HEK293 (cell line): ENCODE measurements around the gene SLC25A25.

Experiments used
- CTCF ChIA-PET: fragments of 350-600 bp; formaldehyde crosslinking; extraction: SDS; loops from one replicate; lab custom pipeline; 2021; ENCODE audit warnings: antibody characterized with exemption; lab: Yijun Ruan, JAX
- POLR2A ChIA-PET: fragments of 300-600 bp; formaldehyde crosslinking; extraction: SDS; loops from one replicate; lab custom pipeline; 2020; ENCODE audit warnings: antibody characterized with exemption, inconsistent platforms; lab: Yijun Ruan, JAX
- H3K27ac ChIP-seq: fragments of 200-500 bp; sonication (Bioruptor generic); 2 replicates; pipeline ENCODE4 v1.5.1; 2014; ENCODE audit warnings: low read depth, low read length, control low read depth, inconsistent platforms; ENCODE audit errors: extremely low read depth
- H3K36me3 ChIP-seq, 2 experiments: fragments of 200-500 bp in 1 of 2; sonication (Bioruptor generic) in 1 of 2; 1 replicate in 1 of 2; 2 replicates in 1 of 2; pipeline ENCODE4 v1.5.1; 2014 to 2017; ENCODE audit warnings: inconsistent platforms in 2 of 2, low read length in 2 of 2; ENCODE audit not compliant: control insufficient read depth in 2 of 2, insufficient read depth in 1 of 2
- H3K4me1 ChIP-seq: fragments of 200-500 bp; sonication (Bioruptor generic); 2 replicates; pipeline ENCODE4 v1.5.1; 2014; ENCODE audit warnings: mild to moderate bottlenecking, low read length, inconsistent platforms; ENCODE audit not compliant: control insufficient read depth, insufficient read depth
- H3K4me3 ChIP-seq: 2 replicates; pipeline ENCODE4 v1.5.1; 2011; ENCODE audit warnings: low read depth, mild to moderate bottlenecking, control low read depth, low read length, moderate library complexity
- H3K9me3 ChIP-seq: fragments of 200-500 bp; sonication (Bioruptor generic); 2 replicates; pipeline ENCODE4 v1.5.1; 2014; ENCODE audit warnings: low read depth, low read length, inconsistent platforms; ENCODE audit not compliant: control insufficient read depth, insufficient read depth
- EGR2 ChIP-seq: fragments of 450-650 bp; formaldehyde crosslinking; IDR thresholded peaks from 2 replicates; pipeline ENCODE4 v1.5.1; 2016; ENCODE audit warnings: low read depth, missing biosample characterization, missing genetic modification characterization
- KLF10 ChIP-seq: fragments of 450-650 bp; IDR thresholded peaks from 2 replicates; pipeline ENCODE4 v1.5.1; 2018; ENCODE audit warnings: missing biosample characterization, mild to moderate bottlenecking, missing genetic modification characterization
- RBAK ChIP-seq: fragments of 450-650 bp; formaldehyde crosslinking; IDR thresholded peaks from 2 replicates; pipeline ENCODE4 v1.5.1; 2016; ENCODE audit warnings: missing biosample characterization, missing genetic modification characterization
- ZFP3 ChIP-seq: fragments of 450-650 bp; formaldehyde crosslinking; IDR thresholded peaks from 2 replicates; pipeline ENCODE4 v1.5.1; 2016; ENCODE audit warnings: low read depth, missing biosample characterization, missing genetic modification characterization
- ZNF132 ChIP-seq: fragments of 450-650 bp; formaldehyde crosslinking; IDR thresholded peaks from 2 replicates; pipeline ENCODE4 v1.5.1; 2017; ENCODE audit warnings: missing biosample characterization, missing genetic modification characterization, borderline replicate concordance
- ZNF155 ChIP-seq: fragments of 450-650 bp; formaldehyde crosslinking; IDR thresholded peaks from 2 replicates; pipeline ENCODE4 v1.5.1; 2016; ENCODE audit warnings: missing biosample characterization, missing genetic modification characterization
- ZNF169 ChIP-seq: fragments of 450-650 bp; formaldehyde crosslinking; IDR thresholded peaks from 2 replicates; pipeline ENCODE4 v1.5.1; 2016; ENCODE audit warnings: missing biosample characterization, missing genetic modification characterization
- ZNF354C ChIP-seq: fragments of 450-650 bp; formaldehyde crosslinking; IDR thresholded peaks from 2 replicates; pipeline ENCODE4 v1.5.1; 2016; ENCODE audit warnings: missing biosample characterization, missing genetic modification characterization, low read depth, borderline replicate concordance
- ZNF426 ChIP-seq: fragments of 450-650 bp; formaldehyde crosslinking; IDR thresholded peaks from 2 replicates; pipeline ENCODE4 v1.5.1; 2017; ENCODE audit warnings: missing biosample characterization, missing genetic modification characterization, mild to moderate bottlenecking, inconsistent platforms, moderate library complexity
- ZNF530 ChIP-seq: fragments of 450-650 bp; formaldehyde crosslinking; IDR thresholded peaks from 2 replicates; pipeline ENCODE4 v1.5.1; 2016; ENCODE audit warnings: low read depth, missing biosample characterization, missing genetic modification characterization
- ZNF654 ChIP-seq: fragments of 450-650 bp; formaldehyde crosslinking; IDR thresholded peaks from 2 replicates; pipeline ENCODE4 v1.5.1; 2016; ENCODE audit warnings: low read depth, missing biosample characterization, missing genetic modification characterization
- ZNF776 ChIP-seq: fragments of 450-650 bp; formaldehyde crosslinking; IDR thresholded peaks from 2 replicates; pipeline ENCODE4 v1.5.0; 2017; ENCODE audit warnings: missing biosample characterization, missing genetic modification characterization, borderline replicate concordance
- TF ChIP-seq, protein P1 (sequence below): fragments of 450-650 bp; formaldehyde crosslinking; IDR thresholded peaks from 2 replicates; pipeline ENCODE4 v1.5.1; 2016; ENCODE audit warnings: missing biosample characterization, missing genetic modification characterization, borderline replicate concordance
- TF ChIP-seq, protein P2 (sequence below): fragments of 450-650 bp; formaldehyde crosslinking; IDR thresholded peaks from 2 replicates; pipeline ENCODE4 v1.5.1; 2016; ENCODE audit warnings: missing biosample characterization, missing genetic modification characterization
- TF ChIP-seq, protein P3 (sequence below): fragments of 450-650 bp; formaldehyde crosslinking; optimal IDR thresholded peaks from 2 replicates; pipeline ENCODE3; 2016; ENCODE audit warnings: missing biosample characterization, mild to moderate bottlenecking, missing genetic modification characterization
- TF ChIP-seq, protein P4 (sequence below): fragments of 450-650 bp; formaldehyde crosslinking; IDR thresholded peaks from 2 replicates; pipeline ENCODE4 v1.5.0; 2017; ENCODE audit warnings: missing biosample characterization, missing genetic modification characterization, borderline replicate concordance
- TF ChIP-seq, protein P5 (sequence below): fragments of 450-650 bp; formaldehyde crosslinking; IDR thresholded peaks from 2 replicates; pipeline ENCODE4 v1.5.1; 2016; ENCODE audit warnings: missing biosample characterization, missing genetic modification characterization
- TF ChIP-seq, protein P6 (sequence below): fragments of 450-650 bp; formaldehyde crosslinking; IDR thresholded peaks from 2 replicates; pipeline ENCODE4 v1.5.1; 2016; ENCODE audit warnings: missing biosample characterization, missing genetic modification characterization

The SLC25A25 gene

DNA sequence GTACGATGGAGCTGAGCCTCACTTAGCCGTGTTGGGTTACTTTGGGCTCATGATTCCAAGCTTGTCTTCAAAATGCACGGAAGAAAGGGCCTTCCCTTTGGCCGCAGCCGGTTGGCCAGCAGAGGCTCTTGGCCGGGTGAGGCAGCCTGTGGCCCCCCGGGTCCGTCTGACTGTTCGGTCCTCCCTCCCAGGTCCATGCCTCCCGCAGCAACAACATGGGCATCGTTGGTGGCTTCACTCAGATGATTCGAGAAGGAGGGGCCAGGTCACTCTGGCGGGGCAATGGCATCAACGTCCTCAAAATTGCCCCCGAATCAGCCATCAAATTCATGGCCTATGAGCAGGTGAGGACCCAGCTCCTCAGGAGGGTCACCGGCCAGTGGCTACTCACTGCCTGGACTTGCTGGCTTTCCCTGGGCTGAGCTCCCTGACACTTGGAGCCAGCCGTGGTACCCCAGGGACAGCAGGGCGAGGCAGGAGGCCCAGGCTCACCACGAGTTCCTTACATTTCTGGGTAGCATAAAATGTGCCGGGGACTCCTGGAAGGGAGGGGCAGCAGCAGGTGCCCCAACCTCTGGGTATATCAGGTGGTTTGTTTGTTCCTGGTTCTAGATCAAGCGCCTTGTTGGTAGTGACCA is 37.6 kb downstream of the SLC25A25 start (continued):
- TF ChIP-seq, protein P1, sequence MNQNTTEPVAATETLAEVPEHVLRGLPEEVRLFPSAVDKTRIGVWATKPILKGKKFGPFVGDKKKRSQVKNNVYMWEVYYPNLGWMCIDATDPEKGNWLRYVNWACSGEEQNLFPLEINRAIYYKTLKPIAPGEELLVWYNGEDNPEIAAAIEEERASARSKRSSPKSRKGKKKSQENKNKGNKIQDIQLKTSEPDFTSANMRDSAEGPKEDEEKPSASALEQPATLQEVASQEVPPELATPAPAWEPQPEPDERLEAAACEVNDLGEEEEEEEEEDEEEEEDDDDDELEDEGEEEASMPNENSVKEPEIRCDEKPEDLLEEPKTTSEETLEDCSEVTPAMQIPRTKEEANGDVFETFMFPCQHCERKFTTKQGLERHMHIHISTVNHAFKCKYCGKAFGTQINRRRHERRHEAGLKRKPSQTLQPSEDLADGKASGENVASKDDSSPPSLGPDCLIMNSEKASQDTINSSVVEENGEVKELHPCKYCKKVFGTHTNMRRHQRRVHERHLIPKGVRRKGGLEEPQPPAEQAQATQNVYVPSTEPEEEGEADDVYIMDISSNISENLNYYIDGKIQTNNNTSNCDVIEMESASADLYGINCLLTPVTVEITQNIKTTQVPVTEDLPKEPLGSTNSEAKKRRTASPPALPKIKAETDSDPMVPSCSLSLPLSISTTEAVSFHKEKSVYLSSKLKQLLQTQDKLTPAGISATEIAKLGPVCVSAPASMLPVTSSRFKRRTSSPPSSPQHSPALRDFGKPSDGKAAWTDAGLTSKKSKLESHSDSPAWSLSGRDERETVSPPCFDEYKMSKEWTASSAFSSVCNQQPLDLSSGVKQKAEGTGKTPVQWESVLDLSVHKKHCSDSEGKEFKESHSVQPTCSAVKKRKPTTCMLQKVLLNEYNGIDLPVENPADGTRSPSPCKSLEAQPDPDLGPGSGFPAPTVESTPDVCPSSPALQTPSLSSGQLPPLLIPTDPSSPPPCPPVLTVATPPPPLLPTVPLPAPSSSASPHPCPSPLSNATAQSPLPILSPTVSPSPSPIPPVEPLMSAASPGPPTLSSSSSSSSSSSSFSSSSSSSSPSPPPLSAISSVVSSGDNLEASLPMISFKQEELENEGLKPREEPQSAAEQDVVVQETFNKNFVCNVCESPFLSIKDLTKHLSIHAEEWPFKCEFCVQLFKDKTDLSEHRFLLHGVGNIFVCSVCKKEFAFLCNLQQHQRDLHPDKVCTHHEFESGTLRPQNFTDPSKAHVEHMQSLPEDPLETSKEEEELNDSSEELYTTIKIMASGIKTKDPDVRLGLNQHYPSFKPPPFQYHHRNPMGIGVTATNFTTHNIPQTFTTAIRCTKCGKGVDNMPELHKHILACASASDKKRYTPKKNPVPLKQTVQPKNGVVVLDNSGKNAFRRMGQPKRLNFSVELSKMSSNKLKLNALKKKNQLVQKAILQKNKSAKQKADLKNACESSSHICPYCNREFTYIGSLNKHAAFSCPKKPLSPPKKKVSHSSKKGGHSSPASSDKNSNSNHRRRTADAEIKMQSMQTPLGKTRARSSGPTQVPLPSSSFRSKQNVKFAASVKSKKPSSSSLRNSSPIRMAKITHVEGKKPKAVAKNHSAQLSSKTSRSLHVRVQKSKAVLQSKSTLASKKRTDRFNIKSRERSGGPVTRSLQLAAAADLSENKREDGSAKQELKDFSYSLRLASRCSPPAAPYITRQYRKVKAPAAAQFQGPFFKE (tag by site-specific recombination): no peak
- TF ChIP-seq ZNF155 (no peak), ZNF132 (tag by site-specific recombination) (no peak), EGR2 (tag by site-specific recombination) (no peak), ZNF776 (tag by site-specific recombination) (no peak), ZNF354C (no peak), RBAK (tag by site-specific recombination) (no peak)
- TF ChIP-seq, protein P2, sequence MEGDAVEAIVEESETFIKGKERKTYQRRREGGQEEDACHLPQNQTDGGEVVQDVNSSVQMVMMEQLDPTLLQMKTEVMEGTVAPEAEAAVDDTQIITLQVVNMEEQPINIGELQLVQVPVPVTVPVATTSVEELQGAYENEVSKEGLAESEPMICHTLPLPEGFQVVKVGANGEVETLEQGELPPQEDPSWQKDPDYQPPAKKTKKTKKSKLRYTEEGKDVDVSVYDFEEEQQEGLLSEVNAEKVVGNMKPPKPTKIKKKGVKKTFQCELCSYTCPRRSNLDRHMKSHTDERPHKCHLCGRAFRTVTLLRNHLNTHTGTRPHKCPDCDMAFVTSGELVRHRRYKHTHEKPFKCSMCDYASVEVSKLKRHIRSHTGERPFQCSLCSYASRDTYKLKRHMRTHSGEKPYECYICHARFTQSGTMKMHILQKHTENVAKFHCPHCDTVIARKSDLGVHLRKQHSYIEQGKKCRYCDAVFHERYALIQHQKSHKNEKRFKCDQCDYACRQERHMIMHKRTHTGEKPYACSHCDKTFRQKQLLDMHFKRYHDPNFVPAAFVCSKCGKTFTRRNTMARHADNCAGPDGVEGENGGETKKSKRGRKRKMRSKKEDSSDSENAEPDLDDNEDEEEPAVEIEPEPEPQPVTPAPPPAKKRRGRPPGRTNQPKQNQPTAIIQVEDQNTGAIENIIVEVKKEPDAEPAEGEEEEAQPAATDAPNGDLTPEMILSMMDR: no peak
- TF ChIP-seq, protein P3, sequence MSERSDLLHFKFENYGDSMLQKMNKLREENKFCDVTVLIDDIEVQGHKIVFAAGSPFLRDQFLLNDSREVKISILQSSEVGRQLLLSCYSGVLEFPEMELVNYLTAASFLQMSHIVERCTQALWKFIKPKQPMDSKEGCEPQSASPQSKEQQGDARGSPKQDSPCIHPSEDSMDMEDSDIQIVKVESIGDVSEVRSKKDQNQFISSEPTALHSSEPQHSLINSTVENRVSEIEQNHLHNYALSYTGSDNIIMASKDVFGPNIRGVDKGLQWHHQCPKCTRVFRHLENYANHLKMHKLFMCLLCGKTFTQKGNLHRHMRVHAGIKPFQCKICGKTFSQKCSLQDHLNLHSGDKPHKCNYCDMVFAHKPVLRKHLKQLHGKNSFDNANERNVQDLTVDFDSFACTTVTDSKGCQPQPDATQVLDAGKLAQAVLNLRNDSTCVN (tag by site-specific recombination): no peak
- TF ChIP-seq, protein P4, sequence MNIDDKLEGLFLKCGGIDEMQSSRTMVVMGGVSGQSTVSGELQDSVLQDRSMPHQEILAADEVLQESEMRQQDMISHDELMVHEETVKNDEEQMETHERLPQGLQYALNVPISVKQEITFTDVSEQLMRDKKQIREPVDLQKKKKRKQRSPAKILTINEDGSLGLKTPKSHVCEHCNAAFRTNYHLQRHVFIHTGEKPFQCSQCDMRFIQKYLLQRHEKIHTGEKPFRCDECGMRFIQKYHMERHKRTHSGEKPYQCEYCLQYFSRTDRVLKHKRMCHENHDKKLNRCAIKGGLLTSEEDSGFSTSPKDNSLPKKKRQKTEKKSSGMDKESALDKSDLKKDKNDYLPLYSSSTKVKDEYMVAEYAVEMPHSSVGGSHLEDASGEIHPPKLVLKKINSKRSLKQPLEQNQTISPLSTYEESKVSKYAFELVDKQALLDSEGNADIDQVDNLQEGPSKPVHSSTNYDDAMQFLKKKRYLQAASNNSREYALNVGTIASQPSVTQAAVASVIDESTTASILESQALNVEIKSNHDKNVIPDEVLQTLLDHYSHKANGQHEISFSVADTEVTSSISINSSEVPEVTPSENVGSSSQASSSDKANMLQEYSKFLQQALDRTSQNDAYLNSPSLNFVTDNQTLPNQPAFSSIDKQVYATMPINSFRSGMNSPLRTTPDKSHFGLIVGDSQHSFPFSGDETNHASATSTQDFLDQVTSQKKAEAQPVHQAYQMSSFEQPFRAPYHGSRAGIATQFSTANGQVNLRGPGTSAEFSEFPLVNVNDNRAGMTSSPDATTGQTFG (tag by site-specific recombination): no peak

DNA sequence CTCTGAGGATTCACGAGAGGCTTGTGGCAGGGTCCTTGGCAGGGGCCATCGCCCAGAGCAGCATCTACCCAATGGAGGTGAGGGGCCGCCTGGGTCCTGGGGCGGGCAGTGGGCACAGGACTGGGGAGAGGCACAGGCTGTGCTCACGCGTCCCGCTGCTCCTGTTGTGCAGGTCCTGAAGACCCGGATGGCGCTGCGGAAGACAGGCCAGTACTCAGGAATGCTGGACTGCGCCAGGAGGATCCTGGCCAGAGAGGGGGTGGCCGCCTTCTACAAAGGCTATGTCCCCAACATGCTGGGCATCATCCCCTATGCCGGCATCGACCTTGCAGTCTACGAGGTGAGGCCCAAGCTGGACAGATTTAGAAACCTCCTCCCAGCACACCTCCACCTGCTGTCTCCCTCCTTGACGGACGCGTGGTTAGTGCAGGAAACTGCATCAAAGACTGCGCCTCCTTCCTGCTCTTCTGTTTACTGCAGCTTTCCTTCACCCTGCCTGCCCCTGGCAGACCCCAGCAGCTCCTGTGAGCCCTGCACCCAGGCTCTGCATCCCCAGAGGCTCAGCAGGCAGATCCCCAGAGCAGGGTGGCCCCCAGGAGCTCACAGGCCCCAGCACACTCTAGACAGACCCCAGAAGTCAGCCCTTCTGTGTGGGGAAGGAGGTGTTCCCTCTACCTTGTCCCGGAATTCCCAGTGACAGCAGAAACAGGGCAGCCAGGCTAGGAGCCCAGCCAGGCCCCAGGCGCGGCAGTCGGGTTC is 38.3 kb downstream of the SLC25A25 start:
- Histone ChIP-seq H3K9me3 (no peaks in the 10 kb centered on the region), H3K36me3 (peaks cover 0 to 74% of the 10 kb centered on the region in 2 experiments; a peak in 2 of 3 replicates), H3K27ac (no peak overlapping the region), H3K4me1 (no peaks in the 10 kb centered on the region), H3K4me3 (no peak overlapping the region)
- CTCF ChIA-PET: interaction anchor here (0.9 to 8.0 kb wide), 4 partner anchors 10 to 163 kb away, joined by 3 to 88 read pairs (median 5); no protein-coding TSS in a partner anchor
- POLR2A ChIA-PET: interaction anchor here (0.8 to 1.4 kb wide), 2 partner anchors 12 to 38 kb away, joined by 3 to 4 read pairs; partner anchors contain the start of gene SLC25A25
- TF ChIP-seq ZFP3 (tag by site-specific recombination): no peak
- TF ChIP-seq, protein P5, sequence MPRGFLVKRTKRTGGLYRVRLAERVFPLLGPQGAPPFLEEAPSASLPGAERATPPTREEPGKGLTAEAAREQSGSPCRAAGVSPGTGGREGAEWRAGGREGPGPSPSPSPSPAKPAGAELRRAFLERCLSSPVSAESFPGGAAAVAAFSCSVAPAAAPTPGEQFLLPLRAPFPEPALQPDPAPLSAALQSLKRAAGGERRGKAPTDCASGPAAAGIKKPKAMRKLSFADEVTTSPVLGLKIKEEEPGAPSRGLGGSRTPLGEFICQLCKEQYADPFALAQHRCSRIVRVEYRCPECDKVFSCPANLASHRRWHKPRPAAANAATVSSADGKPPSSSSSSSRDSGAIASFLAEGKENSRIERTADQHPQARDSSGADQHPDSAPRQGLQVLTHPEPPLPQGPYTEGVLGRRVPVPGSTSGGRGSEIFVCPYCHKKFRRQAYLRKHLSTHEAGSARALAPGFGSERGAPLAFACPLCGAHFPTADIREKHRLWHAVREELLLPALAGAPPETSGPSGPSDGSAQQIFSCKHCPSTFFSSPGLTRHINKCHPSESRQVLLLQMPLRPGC (tag by site-specific recombination): no peak
- no peak for TF ChIP-seq ZNF654 (tag by site-specific recombination)
- no peak for TF ChIP-seq KLF10
- TF ChIP-seq ZNF530 (tag by site-specific recombination): no peak
- TF ChIP-seq ZNF426 (tag by site-specific recombination): no peak
- TF ChIP-seq, protein P6, sequence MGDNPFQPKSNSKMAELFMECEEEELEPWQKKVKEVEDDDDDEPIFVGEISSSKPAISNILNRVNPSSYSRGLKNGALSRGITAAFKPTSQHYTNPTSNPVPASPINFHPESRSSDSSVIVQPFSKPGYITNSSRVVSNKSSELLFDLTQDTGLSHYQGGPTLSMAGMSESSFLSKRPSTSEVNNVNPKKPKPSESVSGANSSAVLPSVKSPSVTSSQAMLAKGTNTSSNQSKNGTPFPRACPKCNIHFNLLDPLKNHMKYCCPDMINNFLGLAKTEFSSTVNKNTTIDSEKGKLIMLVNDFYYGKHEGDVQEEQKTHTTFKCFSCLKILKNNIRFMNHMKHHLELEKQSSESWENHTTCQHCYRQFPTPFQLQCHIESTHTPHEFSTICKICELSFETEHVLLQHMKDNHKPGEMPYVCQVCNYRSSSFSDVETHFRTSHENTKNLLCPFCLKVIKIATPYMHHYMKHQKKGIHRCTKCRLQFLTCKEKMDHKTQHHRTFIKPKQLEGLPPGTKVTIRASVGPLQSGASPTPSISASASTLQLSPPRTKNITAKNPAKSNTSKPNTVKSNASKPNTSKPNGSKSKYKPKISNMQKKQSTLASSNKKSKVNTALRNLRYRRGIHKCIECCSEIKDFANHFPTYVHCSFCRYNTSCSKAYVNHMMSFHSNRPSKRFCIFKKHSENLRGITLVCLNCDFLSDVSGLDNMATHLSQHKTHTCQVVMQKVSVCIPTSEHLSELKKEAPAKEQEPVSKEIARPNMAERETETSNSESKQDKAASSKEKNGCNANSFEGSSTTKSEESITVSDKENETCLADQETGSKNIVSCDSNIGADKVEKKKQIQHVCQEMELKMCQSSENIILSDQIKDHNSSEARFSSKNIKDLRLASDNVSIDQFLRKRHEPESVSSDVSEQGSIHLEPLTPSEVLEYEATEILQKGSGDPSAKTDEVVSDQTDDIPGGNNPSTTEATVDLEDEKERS: no peak
- no peak for TF ChIP-seq ZNF169 (tag by site-specific recombination)
